ENCODE data around the gene DYNLT1. TPM values are rescaled to one million over a fixed set of nuclear protein-coding genes. Genes with fewer than 3 reads are reported as not detected.

DYNLT1 gene
- polyA plus RNA-seq, 2 donors, result 168 to 183 TPM

DNA sequence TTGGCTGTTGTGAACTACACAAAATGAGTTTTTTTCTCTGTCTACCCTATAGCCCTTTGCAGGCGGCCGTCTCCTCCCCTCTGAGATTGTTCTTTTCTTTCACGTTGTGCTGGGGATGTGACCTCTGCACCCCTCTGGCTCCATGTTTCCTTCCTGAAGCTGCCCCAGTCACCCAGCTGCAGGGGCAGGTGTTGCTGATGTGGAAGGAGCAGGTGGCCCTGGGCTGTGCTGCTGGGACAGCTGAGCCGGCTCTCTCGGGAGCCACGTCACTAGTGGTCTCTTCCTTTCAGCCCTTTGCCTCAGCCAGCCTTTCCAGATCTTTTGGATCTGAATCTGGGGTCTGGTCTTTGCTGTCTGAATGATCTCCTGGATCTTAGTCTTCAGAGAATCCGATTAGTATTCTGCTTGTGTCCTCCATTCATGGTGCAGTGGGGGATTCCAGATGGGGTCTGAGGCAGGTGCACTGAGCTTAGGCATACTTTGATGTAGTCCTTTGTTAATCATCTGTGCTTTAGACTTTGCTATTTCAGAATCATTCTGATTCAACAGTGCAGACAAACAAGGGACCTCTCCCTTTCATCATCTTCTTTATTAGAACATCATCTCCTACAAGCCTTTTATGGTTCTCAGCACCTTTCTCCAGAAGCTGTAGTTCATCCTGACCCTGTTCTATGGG is 53.3 kb downstream of the DYNLT1 start:
- H3K4me3 ChIP-seq (ENCODE audit: low read depth in 1 of 2, low read length in 2 of 2), result no peak overlapping the region
- WGBS, 2 donors, result 75 to 82% methylated on average over 7 of the region's 7 CpGs
- H3K27me3 ChIP-seq (ENCODE audit: control insufficient read depth in 1 of 2, insufficient read depth in 2 of 2, low read length in 2 of 2), result no peaks in the 10 kb centered on the region
- no peaks in the 10 kb centered on the region for H3K4me1 ChIP-seq (ENCODE audit: control insufficient read depth in 2 of 2, insufficient read depth in 2 of 2, low read length in 1 of 2)
- peaks cover 13 to 41% of the 10 kb centered on the region in 2 donors for H3K36me3 ChIP-seq (ENCODE audit: control insufficient read depth in 2 of 2, insufficient read depth in 2 of 2, low read length in 1 of 2)
- H3K27ac ChIP-seq (ENCODE audit: low read depth in 2 of 2, low read length in 1 of 2), result no peak overlapping the region
- H3K9me3 ChIP-seq (ENCODE audit: control insufficient read depth in 2 of 2, insufficient read depth in 1 of 2, low read depth in 1 of 2, low read length in 1 of 2), result no peaks in the 10 kb centered on the region

DNA sequence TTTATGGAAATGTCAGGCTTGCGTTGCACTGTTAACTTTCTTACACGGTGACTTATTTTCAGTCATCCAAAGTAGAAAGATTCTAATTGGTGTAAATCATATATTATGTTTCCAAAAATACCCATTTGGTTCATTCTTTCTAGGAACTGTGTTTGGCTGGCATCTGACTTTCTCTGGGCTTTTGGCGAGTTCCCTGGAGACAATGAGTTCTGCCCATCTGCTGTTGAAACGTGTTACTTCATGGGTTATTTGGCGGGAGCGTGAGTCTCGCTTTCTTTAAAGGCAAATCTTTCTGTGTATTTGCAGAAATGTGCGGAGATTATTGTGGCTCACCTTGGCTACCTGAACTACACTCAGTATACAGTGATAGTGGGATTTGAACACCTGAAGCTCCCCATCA is 55.2 kb downstream of the DYNLT1 start:
- Histone ChIP-seq H3K4me3 (ENCODE audit: low read depth in 1 of 2, low read length in 2 of 2) (no peak overlapping the region), H3K36me3 (ENCODE audit: control insufficient read depth in 2 of 2, insufficient read depth in 2 of 2, low read length in 1 of 2) (peaks cover 17 to 46% of the 10 kb centered on the region in 2 donors), H3K27ac (ENCODE audit: low read depth in 2 of 2, low read length in 1 of 2) (no peak overlapping the region), H3K9me3 (ENCODE audit: control insufficient read depth in 2 of 2, insufficient read depth in 1 of 2, low read depth in 1 of 2, low read length in 1 of 2) (no peaks in the 10 kb centered on the region), H3K27me3 (ENCODE audit: control insufficient read depth in 1 of 2, insufficient read depth in 2 of 2, low read length in 2 of 2) (no peaks in the 10 kb centered on the region), H3K4me1 (ENCODE audit: control insufficient read depth in 2 of 2, insufficient read depth in 2 of 2, low read length in 1 of 2) (no peaks in the 10 kb centered on the region)
- WGBS, 2 donors, result 84 to 86% methylated on average over 8 of the region's 8 CpGs

- 96 to 98% methylated on average over 8 of the region's 8 CpGs for WGBS, 2 donors
Measured at GRCh38 chr6:158586652-158587051, 57.9 kb downstream of the DYNLT1 start.

More at GRCh38 chr6:158586652-158587051, 57.9 kb downstream of the DYNLT1 start:
- Histone ChIP-seq H3K27me3 (ENCODE audit: control insufficient read depth in 1 of 2, insufficient read depth in 2 of 2, low read length in 2 of 2) (no peaks in the 10 kb centered on the region), H3K36me3 (ENCODE audit: control insufficient read depth in 2 of 2, insufficient read depth in 2 of 2, low read length in 1 of 2) (peaks cover 17 to 43% of the 10 kb centered on the region in 2 donors), H3K4me3 (ENCODE audit: low read depth in 1 of 2, low read length in 2 of 2) (no peak overlapping the region), H3K4me1 (ENCODE audit: control insufficient read depth in 2 of 2, insufficient read depth in 2 of 2, low read length in 1 of 2) (no peaks in the 10 kb centered on the region), H3K9me3 (ENCODE audit: control insufficient read depth in 2 of 2, insufficient read depth in 1 of 2, low read depth in 1 of 2, low read length in 1 of 2) (no peaks in the 10 kb centered on the region), H3K27ac (ENCODE audit: low read depth in 2 of 2, low read length in 1 of 2) (no peak overlapping the region)

Other genes starting within 250 kb of the DYNLT1 start
- gene TMEM181, start 84.7 kb downstream of the DYNLT1 start, polyA plus RNA-seq, result 1 to 10 TPM; 7.9 to 9.3 TPM
- gene SYTL3, start 5.3 kb upstream of the DYNLT1 start, polyA plus RNA-seq, result 1 to 10 TPM; 2.4 to 2.6 TPM
- gene EZR, start 174.6 kb upstream of the DYNLT1 start, polyA plus RNA-seq, result 100 to 1,000 TPM; 211 to 257 TPM

Data from esophagus (tissue), 2 donors.